GM23338 (cell line): ENCODE measurements around the gene C1orf116. TPM values are rescaled to one million over a fixed set of nuclear protein-coding genes. Genes with fewer than 3 reads are reported as not detected.
A peak's percentile ranks its signal among the peaks of the same experiment; 100 is the strongest.

Experiments used
- ATAC-seq: fragments of 200-7000 bp; cut with Tn5 transposase; 3 replicates; pipeline ENCODE4 v1.9.1; 2020
- DNase-seq: peaks from one replicate; pipeline ENCODE4 v3.0.0-alpha.2; 2015; ENCODE audit warnings: low spot score
- H2AFZ ChIP-seq: fragments of 200-600 bp; sonication (generic); 2 replicates; pipeline ENCODE4 v1.8.0; 2016; ENCODE audit warnings: antibody characterized with exemption, mild to moderate bottlenecking, moderate library complexity
- H3F3A ChIP-seq: fragments of 200-600 bp; sonication (generic); replicated peaks from 2 replicates; pipeline ENCODE4 v1.8.0; 2017; ENCODE audit warnings: antibody characterized with exemption, mixed run types, low read depth
- H3K27ac ChIP-seq: fragments of 200-600 bp; sonication (generic); 2 replicates; pipeline ENCODE4 v1.6.1; 2016; ENCODE audit warnings: low read depth
- H3K27me3 ChIP-seq: fragments of 200-600 bp; sonication (generic); 2 replicates; pipeline ENCODE4 v1.8.0; 2016; ENCODE audit warnings: mild to moderate bottlenecking, mixed run types, moderate library complexity; ENCODE audit not compliant: insufficient read depth
- H3K36me3 ChIP-seq: fragments of 200-600 bp; sonication (generic); 2 replicates; pipeline ENCODE4 v1.8.0; 2016; ENCODE audit warnings: mild to moderate bottlenecking; ENCODE audit not compliant: insufficient read depth
- H3K4me1 ChIP-seq: fragments of 200-600 bp; sonication (generic); 2 replicates; pipeline ENCODE4 v1.8.0; 2016; ENCODE audit warnings: mild to moderate bottlenecking, moderate library complexity; ENCODE audit not compliant: insufficient read depth
- H3K4me2 ChIP-seq: fragments of 200-600 bp; sonication (generic); 2 replicates; pipeline ENCODE4 v1.7.1; 2017; ENCODE audit warnings: mixed run types
- H3K4me3 ChIP-seq: fragments of 200-600 bp; sonication (generic); 2 replicates; pipeline ENCODE4 v1.6.1; 2016; ENCODE audit warnings: mixed run types
- H3K79me2 ChIP-seq: fragments of 200-600 bp; sonication (generic); replicated peaks from 2 replicates; pipeline ENCODE4 v1.8.0; 2017; ENCODE audit warnings: mild to moderate bottlenecking; ENCODE audit not compliant: insufficient read depth
- H3K9me2 ChIP-seq: fragments of 200-600 bp; sonication (generic); 2 replicates; pipeline ENCODE4 v1.8.0; 2017; ENCODE audit not compliant: insufficient read depth
- H4K20me1 ChIP-seq: fragments of 200-600 bp; sonication (generic); replicated peaks from 2 replicates; pipeline ENCODE4 v1.8.0; 2017; ENCODE audit warnings: mild to moderate bottlenecking; ENCODE audit not compliant: insufficient read depth
- H3K27ac Mint-ChIP-seq: 2 replicates; pipeline ENCODE4 v1.8.0; 2020; ENCODE audit warnings: inconsistent platforms, mild to moderate bottlenecking, moderate library complexity, mixed read lengths
- H3K27me3 Mint-ChIP-seq: 3 replicates; pipeline ENCODE4 v1.8.0; 2022; ENCODE audit warnings: low read depth, mild to moderate bottlenecking, moderate library complexity, mixed read lengths, inconsistent platforms; ENCODE audit not compliant: insufficient read depth, poor library complexity
- H3K36me3 Mint-ChIP-seq: 3 replicates; pipeline ENCODE4 v1.8.0; 2021; ENCODE audit warnings: low read depth, mild to moderate bottlenecking, inconsistent platforms, moderate library complexity, mixed read lengths
- H3K4me1 Mint-ChIP-seq: 3 replicates; pipeline ENCODE4 v1.8.0; 2020; ENCODE audit warnings: mild to moderate bottlenecking, inconsistent platforms, mixed read lengths
- H3K4me3 Mint-ChIP-seq: 3 replicates; pipeline ENCODE4 v1.8.0; 2021; ENCODE audit warnings: moderate library complexity, mild to moderate bottlenecking, inconsistent platforms, mixed read lengths
- H3K9me3 Mint-ChIP-seq: 3 replicates; pipeline ENCODE4 v1.8.0; 2020; ENCODE audit warnings: moderate library complexity, mild to moderate bottlenecking, inconsistent platforms, mixed read lengths
- CREB1 ChIP-seq: fragments of 250-450 bp; sonication (Bioruptor Pico); IDR thresholded peaks from 2 replicates; pipeline ENCODE4 v1.5.0; 2020; ENCODE audit warnings: low read depth, mild to moderate bottlenecking, moderate library complexity
- CTCF ChIP-seq, 2 experiments: fragments of 200-600 bp in 1 of 2; sonication (generic) in 1 of 2; conservative IDR thresholded peaks; 2 replicates each; pipeline versions ENCODE4 v1.5.1 to v1.6.1; 2016 to 2017; ENCODE audit warnings: antibody characterized with exemption in 2 of 2, low read depth in 2 of 2, mild to moderate bottlenecking in 2 of 2, moderate library complexity in 1 of 2
- ETS1 ChIP-seq: IDR thresholded peaks from 2 replicates; pipeline ENCODE4 v1.6.1; 2016; ENCODE audit warnings: antibody characterized with exemption
- EZH2 ChIP-seq: fragments of 200-600 bp; sonication (generic); IDR thresholded peaks from one replicate; pipeline ENCODE4 v1.8.0; 2017; ENCODE audit warnings: antibody characterized with exemption, mild to moderate bottlenecking, low read depth; ENCODE audit not compliant: unreplicated experiment
- EZH2phosphoT487 ChIP-seq: fragments of 200-600 bp; sonication (generic); IDR thresholded peaks from one replicate; pipeline ENCODE4 v1.8.1; 2018; ENCODE audit warnings: antibody characterized with exemption; ENCODE audit not compliant: unreplicated experiment
- JUNB ChIP-seq: IDR thresholded peaks from one replicate; pipeline ENCODE4 v1.6.1; 2016; ENCODE audit warnings: antibody characterized with exemption; ENCODE audit not compliant: unreplicated experiment
- NANOG ChIP-seq: IDR thresholded peaks from 2 replicates; pipeline ENCODE4 v1.6.1; 2016; ENCODE audit warnings: antibody characterized with exemption, borderline replicate concordance
- POLR2AphosphoS5 ChIP-seq: IDR thresholded peaks from 2 replicates; pipeline ENCODE4 v1.6.1; 2016; ENCODE audit warnings: antibody characterized with exemption, low read depth
- REST ChIP-seq: IDR thresholded peaks from one replicate; pipeline ENCODE4 v1.6.1; 2018; ENCODE audit warnings: antibody characterized with exemption; ENCODE audit not compliant: unreplicated experiment
- STAT1 ChIP-seq: IDR thresholded peaks from one replicate; pipeline ENCODE4 v1.6.1; 2016; ENCODE audit warnings: antibody characterized with exemption; ENCODE audit not compliant: unreplicated experiment
- ZNF114 ChIP-seq: fragments of 250-450 bp; sonication (Bioruptor Pico); IDR thresholded peaks from 2 replicates; pipeline ENCODE4 v1.5.0; 2020; ENCODE audit warnings: mild to moderate bottlenecking, moderate library complexity
- ZNF331 ChIP-seq: fragments of 250-450 bp; sonication (Bioruptor Pico); IDR thresholded peaks from 2 replicates; pipeline ENCODE4 v1.5.0; 2020; ENCODE audit warnings: low read depth, mild to moderate bottlenecking, moderate library complexity
- polyA plus RNA-seq: library from polyadenylated mRNA; unstranded; fragments of >200 nt; fragmentation: Nextera tagmentation; extraction: Ambion mirVana; gene quantifications from 2 replicates; pipeline ENCODE4 v1.2.1, GENCODE V29; 2016
- total RNA-seq: library from RNA; depleted of rRNA; stranded (reverse); fragments of >200 nt; shearing (Covaris generic); gene quantifications from 2 replicates; pipeline ENCODE4 v1.2.3, GENCODE V29; 2014

Gene C1orf116
- total and polyA plus RNA-seq, 2 experiments from 2014 or later: 2.3 to 5.3 TPM

- H3K36me3 Mint-ChIP-seq: peaks cover 15% of the 10 kb centered on the region
Observed at GRCh38 chr1:207052911-207053769, 20.6 kb upstream of the C1orf116 start, which contains the start of gene PFKFB2. TSS of gene PFKFB2 (plus strand) at chr1:207053275. CDS start at chr1:207054718, 1,443 bp downstream.

GRCh38 chr1:207051191-207051943 is 18.8 kb upstream of the C1orf116 start, which contains the start of gene YOD1:
TSS of gene YOD1 (minus strand) at chr1:207051208. CDS start at chr1:207051030, 178 bp downstream.
- peak within 1 kb of the TSS; percentile 99 for H3K4me3 Mint-ChIP-seq
- H3K4me1 Mint-ChIP-seq: peaks cover 39% of the 10 kb centered on the region
- Histone ChIP-seq H3K4me3 (peak within 1 kb of the TSS; percentile 72), H3F3A (no peaks in the 10 kb centered on the region), H3K4me1 (peaks cover 16% of the 10 kb centered on the region; the same call in 1 of the 2 replicates), H3K4me2 (peak within 1 kb of the TSS; percentile 80), H3K27ac (peak within 1 kb of the TSS; percentile 95), H3K27me3 (no peaks in the 10 kb centered on the region), H4K20me1 (peaks cover 6% of the 10 kb centered on the region; the same call in 1 of the 2 replicates), H2AFZ (peak within 1 kb of the TSS; percentile 83), H3K79me2 (peaks cover 42% of the 10 kb centered on the region), H3K36me3 (peaks cover 9% of the 10 kb centered on the region; the same call in 1 of the 2 replicates), H3K9me2 (no peaks in the 10 kb centered on the region)
- H3K36me3 Mint-ChIP-seq: peaks cover 28% of the 10 kb centered on the region
- ATAC-seq (no peak), DNase-seq (peak; percentile 33)
- H3K27ac Mint-ChIP-seq: peak within 1 kb of the TSS; percentile 99
- no peaks in the 10 kb centered on the region; the same call in 2 of the 3 replicates for H3K9me3 Mint-ChIP-seq
- peaks cover 5% of the 10 kb centered on the region for H3K27me3 Mint-ChIP-seq
- no peak for TF ChIP-seq ZNF331 (CRISPR knock-in tag)
- no peak for TF ChIP-seq POLR2AphosphoS5
- TF ChIP-seq JUNB: no peak
- TF ChIP-seq STAT1: no peak
- no peak for TF ChIP-seq NANOG
- TF ChIP-seq CREB1 (CRISPR knock-in tag): no peak
- TF ChIP-seq EZH2: no peak
- TF ChIP-seq ETS1: no peak
- no peak for TF ChIP-seq EZH2phosphoT487
- no peak for TF ChIP-seq REST

More at GRCh38 chr1:207052911-207053769, 20.6 kb upstream of the C1orf116 start, which contains the start of gene PFKFB2:
- peaks cover 11% of the 10 kb centered on the region; the same call in 1 of the 2 replicates for H3K4me1 ChIP-seq
- H3K4me2 ChIP-seq: peak within 1 kb of the TSS; percentile 81
- H3K27me3 ChIP-seq: no peaks in the 10 kb centered on the region
- no peaks in the 10 kb centered on the region for H3F3A ChIP-seq
- peaks cover 32% of the 10 kb centered on the region for H3K4me1 Mint-ChIP-seq
- DNase-seq (peak; percentile 100), ATAC-seq (peak; percentile 83)
- H3K4me3 Mint-ChIP-seq: peak within 1 kb of the TSS; percentile 99
- H3K27ac Mint-ChIP-seq: peak within 1 kb of the TSS; percentile 99
- H3K27ac ChIP-seq: peak within 1 kb of the TSS; percentile 93
- peaks cover 24% of the 10 kb centered on the region for H3K79me2 ChIP-seq
- H3K27me3 Mint-ChIP-seq: peaks cover 5% of the 10 kb centered on the region
- no peaks in the 10 kb centered on the region; the same call in 1 of the 2 replicates for H4K20me1 ChIP-seq
- peak within 1 kb of the TSS; percentile 67 for H2AFZ ChIP-seq
- H3K9me2 ChIP-seq: no peaks in the 10 kb centered on the region
- no peak for TF ChIP-seq ZNF114 (CRISPR knock-in tag)
- TF ChIP-seq CTCF (conservative IDR thresholded peaks at IDR 0.05; ENCODE audit: low read depth in 2 of 2): peak in 1 of 2 experiments; percentile 9; a peak in 1 of 4 replicates
- peak; percentile 72 for TF ChIP-seq CREB1 (CRISPR knock-in tag)
- TF ChIP-seq POLR2AphosphoS5: peak; percentile 97
- no peak for TF ChIP-seq ZNF331 (CRISPR knock-in tag)
- H3K36me3 ChIP-seq: peaks cover 6% of the 10 kb centered on the region; the same call in 1 of the 2 replicates
- H3K9me3 Mint-ChIP-seq: no peaks in the 10 kb centered on the region; the same call in 2 of the 3 replicates
- H3K4me3 ChIP-seq: peak within 1 kb of the TSS; percentile 72
